Activated naive CD8-positive, alpha-beta T cell treated with anti-CD3 and anti-CD28 coated beads for 36 hours (primary cell): ENCODE measurements around the gene FIBCD1. TPM values are rescaled to one million over a fixed set of nuclear protein-coding genes. Genes with fewer than 3 reads are reported as not detected.

Experiments used
- DNase-seq: peaks from one replicate; pipeline ENCODE4 v3.0.0; 2021
- H3K27ac Mint-ChIP-seq: one replicate; pipeline ENCODE4 v1.8.0; 2022; ENCODE audit warnings: mild to moderate bottlenecking, moderate library complexity, mixed read lengths
- H3K27me3 Mint-ChIP-seq: one replicate; pipeline ENCODE4 v1.8.0; 2022; ENCODE audit warnings: mild to moderate bottlenecking, mixed read lengths
- H3K36me3 Mint-ChIP-seq: one replicate; pipeline ENCODE4 v1.8.0; 2021; ENCODE audit warnings: mild to moderate bottlenecking, mixed read lengths
- H3K4me1 Mint-ChIP-seq: one replicate; pipeline ENCODE4 v1.8.0; 2021; ENCODE audit warnings: mixed read lengths
- H3K4me3 Mint-ChIP-seq: one replicate; pipeline ENCODE4 v1.8.0; 2022; ENCODE audit warnings: mild to moderate bottlenecking, moderate library complexity, mixed read lengths
- H3K9me3 Mint-ChIP-seq: one replicate; pipeline ENCODE4 v1.8.0; 2022; ENCODE audit warnings: mixed read lengths
- total RNA-seq, 2 experiments: library from RNA; stranded (reverse); gene quantifications; one replicate each; pipeline ENCODE4 v1.2.3, GENCODE V29; 2021

FIBCD1 gene
- total RNA-seq, 2 experiments from 2014 or later, result not detected

- H3K9me3 Mint-ChIP-seq, result no peaks in the 10 kb centered on the region
- no peak for DNase-seq
- no peaks in the 10 kb centered on the region for H3K4me1 Mint-ChIP-seq
- H3K27ac Mint-ChIP-seq, result no peak overlapping the region
- H3K36me3 Mint-ChIP-seq, result peaks cover 17% of the 10 kb centered on the region
- H3K27me3 Mint-ChIP-seq, result no peaks in the 10 kb centered on the region
- H3K4me3 Mint-ChIP-seq, result no peak overlapping the region
These were observed 67.0 kb downstream of the FIBCD1 start for GRCh38 chr9:130872093-130872492.

DNA sequence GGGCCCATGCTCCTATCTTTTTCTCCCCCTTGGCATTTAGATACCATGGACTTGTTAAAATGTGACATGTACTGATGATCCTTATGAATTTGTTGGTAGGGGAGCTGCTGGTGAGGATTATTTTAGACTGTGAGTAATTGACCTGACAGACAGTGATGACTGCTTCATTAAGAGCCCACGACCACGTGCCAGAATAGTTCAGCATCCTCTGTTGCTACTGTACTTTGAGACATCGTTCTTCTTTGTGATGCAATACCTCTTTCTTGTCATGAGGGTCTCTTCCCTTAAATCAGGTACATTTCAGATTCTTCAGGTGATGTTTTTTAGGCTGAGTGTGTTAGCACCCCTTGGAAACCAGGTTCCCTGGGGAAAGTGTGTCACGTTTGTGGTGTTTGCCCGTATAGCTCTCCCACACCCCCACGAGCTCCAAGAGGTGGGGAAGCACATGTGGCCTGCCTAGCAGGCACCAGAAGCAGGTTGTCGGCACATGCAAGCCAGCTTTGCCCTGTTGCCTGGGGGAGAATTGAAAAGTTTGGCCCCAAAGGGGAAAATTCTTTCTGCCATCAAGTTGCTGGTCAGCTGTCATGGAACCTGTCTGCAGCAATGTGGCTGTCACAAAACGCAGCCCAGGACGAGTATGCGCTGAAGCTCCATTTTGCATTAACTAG, 67.5 kb downstream of the FIBCD1 start:
- Mint-ChIP-seq H3K4me3 (no peak overlapping the region), H3K9me3 (no peaks in the 10 kb centered on the region), H3K27ac (no peak overlapping the region), H3K36me3 (peaks cover 17% of the 10 kb centered on the region), H3K27me3 (no peaks in the 10 kb centered on the region), H3K4me1 (no peaks in the 10 kb centered on the region)
- DNase-seq, result no peak

- Mint-ChIP-seq H3K27me3 (no peaks in the 10 kb centered on the region), H3K27ac (no peak overlapping the region), H3K9me3 (no peaks in the 10 kb centered on the region), H3K4me1 (no peaks in the 10 kb centered on the region), H3K4me3 (no peak overlapping the region), H3K36me3 (peaks cover 15% of the 10 kb centered on the region)
- no peak for DNase-seq
These were observed 68.3 kb downstream of the FIBCD1 start for GRCh38 chr9:130870491-130871381.

DNA sequence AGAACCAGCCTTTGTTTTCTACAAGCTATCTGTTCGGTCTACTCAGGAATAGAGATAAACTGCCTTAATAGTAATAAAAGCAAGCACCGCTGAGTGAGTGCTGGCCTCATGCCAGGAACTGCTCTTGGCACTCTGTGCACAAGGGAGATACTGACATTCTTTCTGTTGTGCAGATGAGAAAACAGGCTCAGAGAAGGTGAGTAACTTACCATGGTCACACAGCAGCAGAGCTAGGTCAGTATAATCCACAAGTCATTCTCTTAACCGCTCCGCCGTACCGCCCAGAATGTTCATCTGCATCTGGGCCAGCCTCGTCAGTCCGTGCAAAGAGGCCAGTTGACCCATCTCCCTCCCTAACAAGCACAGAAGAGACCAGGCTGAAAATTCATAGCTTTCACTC, 69.8 kb downstream of the FIBCD1 start:
- H3K36me3 Mint-ChIP-seq, result peaks cover 8% of the 10 kb centered on the region
- no peaks in the 10 kb centered on the region for H3K9me3 Mint-ChIP-seq
- H3K27ac Mint-ChIP-seq, result no peak overlapping the region
- no peak for DNase-seq
- H3K27me3 Mint-ChIP-seq, result no peaks in the 10 kb centered on the region
- H3K4me1 Mint-ChIP-seq, result no peaks in the 10 kb centered on the region
- H3K4me3 Mint-ChIP-seq, result no peak overlapping the region

DNA sequence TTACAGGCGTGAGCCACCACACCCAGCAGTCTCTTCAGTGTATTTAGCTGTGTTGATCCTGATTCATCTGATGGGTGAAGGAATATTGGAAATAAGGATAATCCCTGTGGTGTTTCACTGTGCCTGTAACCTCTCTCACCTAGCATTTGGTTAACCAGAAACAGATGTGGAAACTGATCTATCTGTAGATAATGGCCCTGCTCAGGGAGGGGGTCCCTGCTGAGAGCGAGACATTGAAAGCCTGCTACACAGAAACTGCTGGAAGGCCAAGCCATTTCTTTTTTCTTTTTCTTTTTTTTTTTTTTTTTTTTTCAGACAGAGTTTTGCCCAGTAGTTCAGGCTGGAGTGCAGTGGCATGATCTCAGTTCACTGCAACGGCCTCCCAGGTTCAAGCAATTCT, 70.8 kb downstream of the FIBCD1 start:
- H3K4me3 Mint-ChIP-seq, result no peak overlapping the region
- DNase-seq, result no peak
- H3K4me1 Mint-ChIP-seq, result no peaks in the 10 kb centered on the region
- H3K36me3 Mint-ChIP-seq, result peaks cover 9% of the 10 kb centered on the region
- no peaks in the 10 kb centered on the region for H3K27me3 Mint-ChIP-seq
- H3K27ac Mint-ChIP-seq, result no peak overlapping the region
- H3K9me3 Mint-ChIP-seq, result no peaks in the 10 kb centered on the region

DNA sequence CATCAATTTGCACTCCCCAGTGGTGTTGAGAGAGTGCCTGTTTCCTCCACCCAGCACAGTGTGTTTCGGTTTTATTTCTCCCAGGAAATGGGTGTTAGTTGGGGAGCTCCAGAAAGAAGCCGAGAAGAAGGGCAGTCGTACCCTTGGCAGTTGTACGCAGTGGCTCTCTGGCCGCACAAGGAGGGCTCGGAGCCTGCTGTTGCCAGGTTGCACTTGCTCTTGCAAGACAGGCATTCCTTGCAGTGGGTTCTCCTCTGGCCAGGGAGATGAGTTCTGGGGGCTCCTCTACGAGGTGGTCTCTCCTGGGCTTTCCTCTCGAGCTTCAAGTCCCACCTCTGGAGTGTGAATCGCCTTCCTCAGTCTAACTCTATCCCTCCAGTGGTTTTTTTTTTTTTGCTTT, 71.5 kb downstream of the FIBCD1 start:
- Mint-ChIP-seq H3K4me3 (no peak overlapping the region), H3K4me1 (no peaks in the 10 kb centered on the region), H3K9me3 (no peaks in the 10 kb centered on the region), H3K27me3 (no peaks in the 10 kb centered on the region), H3K27ac (no peak overlapping the region), H3K36me3 (peaks cover 7% of the 10 kb centered on the region)
- DNase-seq, result no peak

- no peak overlapping the region for H3K27ac Mint-ChIP-seq
These were observed 72.5 kb downstream of the FIBCD1 start for GRCh38 chr9:130866474-130866965.

GRCh38 chr9:130865921-130866320, 73.1 kb downstream of the FIBCD1 start:
- H3K4me1 Mint-ChIP-seq, result no peaks in the 10 kb centered on the region
- no peak overlapping the region for H3K27ac Mint-ChIP-seq
- H3K9me3 Mint-ChIP-seq, result no peaks in the 10 kb centered on the region
- H3K4me3 Mint-ChIP-seq, result no peak overlapping the region
- no peaks in the 10 kb centered on the region for H3K27me3 Mint-ChIP-seq
- H3K36me3 Mint-ChIP-seq, result peaks cover 2% of the 10 kb centered on the region
- DNase-seq, result no peak

More at GRCh38 chr9:130866474-130866965, 72.5 kb downstream of the FIBCD1 start:
- peak; percentile 43 for DNase-seq
- no peaks in the 10 kb centered on the region for H3K4me1 Mint-ChIP-seq
- H3K9me3 Mint-ChIP-seq, result no peaks in the 10 kb centered on the region
- peaks cover 2% of the 10 kb centered on the region for H3K36me3 Mint-ChIP-seq
- no peaks in the 10 kb centered on the region for H3K27me3 Mint-ChIP-seq
- H3K4me3 Mint-ChIP-seq, result no peak overlapping the region

DNA sequence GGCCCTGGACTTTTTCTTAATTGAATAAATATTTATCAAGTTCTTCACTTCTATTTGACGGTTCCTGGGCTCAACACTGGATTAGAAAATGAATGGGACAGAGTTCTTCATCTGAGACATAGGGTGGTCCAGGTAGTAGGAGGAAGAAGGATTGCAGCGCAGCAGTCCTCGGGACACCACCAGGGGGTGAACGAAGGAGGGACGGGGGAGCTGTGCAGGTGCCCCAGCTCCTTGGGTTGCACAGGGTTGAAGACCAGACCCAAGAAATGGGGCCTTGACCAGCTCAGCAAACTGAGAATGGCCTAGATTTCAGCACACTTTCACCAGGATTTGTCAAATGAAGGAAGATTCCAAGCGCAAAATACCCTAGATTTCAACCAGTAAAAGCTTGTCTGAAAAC, 74.5 kb downstream of the FIBCD1 start:
- Mint-ChIP-seq H3K27ac (no peak overlapping the region), H3K4me1 (no peaks in the 10 kb centered on the region), H3K36me3 (peaks cover 2% of the 10 kb centered on the region), H3K27me3 (no peaks in the 10 kb centered on the region), H3K4me3 (no peak overlapping the region), H3K9me3 (no peaks in the 10 kb centered on the region)
- no peak for DNase-seq

GRCh38 chr9:130862747-130863146, 76.3 kb downstream of the FIBCD1 start:
- no peak for DNase-seq
- no peaks in the 10 kb centered on the region for H3K9me3 Mint-ChIP-seq
- peaks cover 2% of the 10 kb centered on the region for H3K36me3 Mint-ChIP-seq
- H3K27ac Mint-ChIP-seq, result no peak overlapping the region
- no peak overlapping the region for H3K4me3 Mint-ChIP-seq
- H3K4me1 Mint-ChIP-seq, result no peaks in the 10 kb centered on the region
- no peaks in the 10 kb centered on the region for H3K27me3 Mint-ChIP-seq

DNA sequence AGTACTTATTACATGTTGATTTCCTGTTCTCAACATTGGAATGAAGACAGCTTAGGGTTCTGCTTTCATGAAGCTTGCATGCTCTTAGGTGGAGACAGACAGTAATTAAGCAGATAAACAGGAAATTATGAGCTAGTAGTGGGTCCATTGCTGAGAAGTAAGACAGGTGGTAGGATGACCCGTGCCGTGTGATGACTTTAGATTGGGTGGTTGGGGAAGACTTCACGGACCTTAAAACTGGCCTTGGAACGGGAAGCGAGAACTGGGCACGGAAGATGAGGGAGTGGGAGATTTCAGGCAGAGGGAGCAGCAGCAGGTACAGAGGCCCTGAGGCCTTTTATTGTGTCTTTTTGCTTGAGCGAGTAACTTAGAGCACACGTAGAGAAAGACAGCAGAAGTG, 76.8 kb downstream of the FIBCD1 start:
- Mint-ChIP-seq H3K27ac (no peak overlapping the region), H3K9me3 (no peaks in the 10 kb centered on the region), H3K4me1 (no peaks in the 10 kb centered on the region), H3K27me3 (no peaks in the 10 kb centered on the region), H3K4me3 (no peak overlapping the region), H3K36me3 (peaks cover 2% of the 10 kb centered on the region)
- DNase-seq, result no peak

- Mint-ChIP-seq H3K27me3 (no peaks in the 10 kb centered on the region), H3K27ac (no peak overlapping the region), H3K4me1 (no peaks in the 10 kb centered on the region), H3K4me3 (no peak overlapping the region), H3K9me3 (no peaks in the 10 kb centered on the region), H3K36me3 (peaks cover 2% of the 10 kb centered on the region)
- DNase-seq, result no peak
These were observed 77.5 kb downstream of the FIBCD1 start for GRCh38 chr9:130861372-130862180.

DNA sequence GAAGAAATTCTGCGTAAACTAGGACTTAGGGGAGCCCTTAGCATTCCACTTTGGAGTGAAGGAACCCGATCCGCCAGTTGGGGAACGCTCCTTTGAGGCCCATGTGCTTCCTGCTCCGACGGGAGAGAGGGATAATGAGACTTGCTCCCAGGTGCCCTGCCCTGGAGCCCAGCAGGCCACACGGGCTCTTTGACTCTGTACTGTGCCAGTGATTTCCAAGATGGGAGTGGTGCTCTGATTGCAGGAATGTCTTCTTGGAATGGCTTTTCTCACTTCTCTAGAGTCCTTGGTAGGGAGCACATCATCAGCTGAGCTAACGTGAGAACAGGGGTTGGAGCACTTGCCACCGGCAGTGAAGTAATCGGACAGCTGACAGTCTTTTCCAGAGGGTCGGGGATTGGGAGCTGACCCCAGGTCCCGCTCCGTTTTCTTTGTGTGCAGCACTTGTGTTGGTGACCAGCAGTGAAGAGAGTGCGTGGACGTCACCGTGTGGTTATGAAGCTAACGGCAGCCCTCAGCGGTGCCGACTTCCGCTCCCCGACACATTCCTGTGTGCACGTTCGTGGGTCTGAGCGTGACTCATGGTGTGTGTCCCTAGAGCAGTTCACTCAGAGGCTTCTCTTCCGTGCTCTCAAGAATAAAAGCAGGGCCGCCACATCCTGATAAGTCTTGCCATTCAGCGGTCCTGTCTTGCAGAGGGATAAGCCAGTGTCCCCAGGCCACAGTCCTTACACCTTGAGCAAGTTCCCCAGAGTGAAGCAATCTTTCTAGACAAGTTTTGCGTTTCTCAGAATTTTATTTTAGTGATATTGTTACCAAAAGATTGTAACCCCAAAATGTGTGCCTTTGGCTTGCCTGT, 78.4 kb downstream of the FIBCD1 start:
- no peak overlapping the region for H3K4me3 Mint-ChIP-seq
- no peaks in the 10 kb centered on the region for H3K27me3 Mint-ChIP-seq
- DNase-seq, result no peak
- H3K4me1 Mint-ChIP-seq, result no peaks in the 10 kb centered on the region
- H3K9me3 Mint-ChIP-seq, result no peaks in the 10 kb centered on the region
- peaks cover 2% of the 10 kb centered on the region for H3K36me3 Mint-ChIP-seq
- H3K27ac Mint-ChIP-seq, result no peak overlapping the region
